Stimulated activated CD4-positive, alpha-beta T cell treated with anti-CD3 and anti-CD28 coated beads, Interleukin-1b, Interleukin-23, amount 100 ng/mL, for 24 hours (primary cell): ENCODE measurements around the gene EIF1B.

Experiments
- DNase-seq, 4 experiments: peaks; one replicate each; pipeline ENCODE4 v3.0.0-alpha.2; 2020; ENCODE audit warnings: low read depth in 4 of 4, low spot score in 1 of 4

Gene EIF1B

DNA sequence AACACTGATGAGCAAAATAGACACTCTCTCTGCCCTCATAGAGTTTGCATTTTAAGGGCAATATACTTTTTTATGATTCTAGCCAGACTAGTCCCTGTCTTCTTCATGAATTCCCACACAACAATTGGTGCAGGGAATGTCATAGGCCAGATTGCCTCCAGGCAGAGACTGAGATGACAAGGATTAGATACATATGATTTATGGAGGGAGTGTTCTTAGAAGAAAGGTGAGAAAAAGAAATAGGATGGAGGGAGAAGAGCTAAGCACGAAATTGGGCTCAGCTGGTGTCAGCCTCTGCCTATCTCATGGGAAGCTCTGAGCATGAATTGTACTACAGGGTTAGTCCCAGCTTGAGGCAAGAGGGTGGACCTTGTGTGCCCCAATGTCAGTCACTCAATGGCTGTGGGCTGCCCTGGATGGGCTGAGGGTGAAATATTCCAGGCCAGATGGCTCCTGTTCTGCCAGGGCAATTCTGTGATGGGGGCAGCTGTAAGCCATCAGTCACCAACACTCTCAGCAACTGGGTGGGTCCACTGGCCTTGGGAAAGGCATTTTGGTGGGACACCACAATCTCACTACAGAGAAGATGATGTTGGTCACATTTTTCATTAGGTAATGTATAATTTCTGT, 31.1 kb downstream of the EIF1B start:
- DNase-seq = no peak

DNA sequence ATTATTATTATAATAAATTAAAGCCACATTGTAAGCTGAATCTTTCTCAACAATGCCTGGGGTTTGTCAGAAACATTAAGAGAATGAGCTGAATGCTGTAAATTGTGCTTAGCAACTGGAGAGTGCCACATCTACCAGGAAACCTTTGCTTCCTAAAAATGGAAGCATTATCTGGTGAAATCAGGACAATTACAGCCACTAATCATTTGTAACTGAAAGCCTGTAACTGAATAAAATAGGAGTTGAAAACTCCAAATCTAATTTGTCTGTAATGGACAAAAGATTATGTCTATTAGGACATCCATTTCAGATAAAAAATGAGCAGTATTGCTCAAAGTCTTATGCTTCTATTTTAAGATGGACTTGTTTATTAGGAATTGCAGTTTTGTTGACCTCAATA, 32.2 kb downstream of the EIF1B start:
- DNase-seq = no peak

GRCh38 chr3:40350529-40350928, 41.0 kb downstream of the EIF1B start:
- no peak for DNase-seq

DNA sequence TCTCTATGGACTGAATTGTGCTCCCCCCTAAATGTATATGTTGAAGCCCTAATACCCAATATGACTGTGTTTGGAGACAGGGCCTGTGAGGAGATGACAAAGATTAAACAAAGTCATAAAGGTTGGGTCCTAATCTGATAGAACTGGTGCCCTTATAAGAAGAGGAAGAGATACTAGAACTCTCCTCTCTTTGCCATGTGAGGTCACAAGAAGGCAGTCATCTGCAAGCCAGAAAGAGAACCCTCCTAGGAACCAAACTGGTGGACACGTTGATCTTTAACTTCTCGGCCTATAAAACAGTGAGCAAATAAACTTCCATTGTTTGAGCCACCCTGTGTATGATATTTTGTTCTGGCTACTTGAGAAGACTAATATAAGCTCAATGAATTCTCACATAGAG, 45.9 kb downstream of the EIF1B start:
- no peak for DNase-seq

GRCh38 chr3:40358454-40358853, 48.9 kb downstream of the EIF1B start:
- DNase-seq = no peak
